Breast epithelium (tissue), 4 donors: ENCODE measurements around the gene PRCC. TPM values are rescaled to one million over a fixed set of nuclear protein-coding genes. Genes with fewer than 3 reads are reported as not detected.

Experiments
- DNase-seq, 2 donors: peaks; one replicate each; pipeline ENCODE4 v3.0.0-alpha.2; 2019; ENCODE audit warnings: low spot score in 2 of 2
- H3K27ac ChIP-seq, 2 donors: fragments of 200-600 bp; sonication (generic) in 1 of 2; one replicate each; pipeline ENCODE4 v1.5.1; 2016 to 2019; ENCODE audit warnings: mild to moderate bottlenecking in 1 of 2
- H3K27me3 ChIP-seq, 2 donors: fragments of 200-600 bp; sonication (generic) in 1 of 2; one replicate each; pipeline versions ENCODE4 v1.5.1 to v1.6.0; 2017 to 2019; ENCODE audit warnings: control low read depth in 1 of 2, mild to moderate bottlenecking in 1 of 2
- H3K36me3 ChIP-seq: fragments of 200-600 bp; one replicate; pipeline ENCODE4 v1.5.1; 2019
- H3K4me1 ChIP-seq, 2 donors: fragments of 200-600 bp; sonication (generic); one replicate each; pipeline ENCODE4 v1.5.1; 2016 to 2019; ENCODE audit warnings: control low read depth in 1 of 2
- H3K4me3 ChIP-seq, 3 donors: fragments of 200-600 bp; sonication (generic); 1 replicate in 2 of 3; 2 replicates in 1 of 3; pipeline ENCODE4 v1.5.1; 2016 to 2019; ENCODE audit warnings: mild to moderate bottlenecking in 3 of 3, moderate library complexity in 2 of 3
- H3K9me3 ChIP-seq, 2 donors: fragments of 200-600 bp; sonication (generic) in 1 of 2; one replicate each; pipeline ENCODE4 v1.5.1; 2016 to 2019; ENCODE audit warnings: control low read depth in 1 of 2
- CTCF ChIP-seq, 3 donors: fragments of 450-650 bp; IDR thresholded peaks; one replicate each; pipeline ENCODE4 v1.5.1; 2016 to 2017; ENCODE audit warnings: antibody characterized with exemption in 3 of 3, mild to moderate bottlenecking in 3 of 3, moderate library complexity in 3 of 3
- POLR2A ChIP-seq: fragments of 450-650 bp; IDR thresholded peaks from one replicate; pipeline ENCODE4 v1.6.1; 2016; ENCODE audit warnings: antibody characterized with exemption, mild to moderate bottlenecking, moderate library complexity
- POLR2AphosphoS5 ChIP-seq, 3 donors: sonication (generic); formaldehyde crosslinking; IDR thresholded peaks; one replicate each; pipeline ENCODE4 v1.6.1; 2017; ENCODE audit warnings: antibody characterized with exemption in 3 of 3
- intact Hi-C: fragments of 100-400 bp; cut with DNase I; formaldehyde crosslinking; loops from one replicate; pipeline ENCODE4 v1.15.1; 2023; ENCODE audit warnings: low total_unique reads
- total RNA-seq, 3 donors: library from RNA; depleted of rRNA; stranded (reverse); fragments of >200 nt; gene quantifications; one replicate each; pipeline ENCODE4 v1.1.0, GENCODE V29; 2016

PRCC gene
- total RNA-seq, 3 donors from 2014 or later: 21.6 to 35.9 (median 24.9) TPM

- Histone ChIP-seq H3K27ac (no peak overlapping the region), H3K9me3 (no peaks in the 10 kb centered on the region), H3K27me3 (no peaks in the 10 kb centered on the region), H3K4me3 (no peak overlapping the region), H3K36me3 (no peaks in the 10 kb centered on the region), H3K4me1 (peaks cover 0 to 13% of the 10 kb centered on the region in 2 donors)
- TF ChIP-seq CTCF (IDR thresholded peaks at IDR 0.05) (no peak), POLR2A (no peak), POLR2AphosphoS5 (IDR thresholded peaks at IDR 0.05) (no peak)
- no peak for DNase-seq
- intact Hi-C loops: no loop called here
These were observed 4.9 kb downstream of the PRCC start for GRCh38 chr1:156772222-156772621.

- Histone ChIP-seq H3K27ac (peak overlapping the region; percentile 2 to 27), H3K4me3 (no peak overlapping the region), H3K4me1 (peaks cover 0 to 18% of the 10 kb centered on the region in 2 donors), H3K36me3 (no peaks in the 10 kb centered on the region), H3K27me3 (no peaks in the 10 kb centered on the region), H3K9me3 (no peaks in the 10 kb centered on the region)
- intact Hi-C loops: no loop called here
- no peak for DNase-seq
- TF ChIP-seq CTCF (IDR thresholded peaks at IDR 0.05) (no peak), POLR2AphosphoS5 (IDR thresholded peaks at IDR 0.05) (no peak), POLR2A (no peak)
These were observed 5.6 kb downstream of the PRCC start for GRCh38 chr1:156772728-156773497.

GRCh38 chr1:156773607-156774006 is 6.3 kb downstream of the PRCC start:
- Histone ChIP-seq H3K9me3 (no peaks in the 10 kb centered on the region), H3K27ac (peak overlapping the region in 1 of 2 donors; percentile 27), H3K27me3 (no peaks in the 10 kb centered on the region), H3K4me3 (no peak overlapping the region), H3K36me3 (no peaks in the 10 kb centered on the region), H3K4me1 (peaks cover 0 to 16% of the 10 kb centered on the region in 2 donors)
- no peak for DNase-seq
- TF ChIP-seq CTCF (IDR thresholded peaks at IDR 0.05): no peak
- no peak for TF ChIP-seq POLR2A
- no peak for TF ChIP-seq POLR2AphosphoS5 (IDR thresholded peaks at IDR 0.05)
- intact Hi-C loops: no loop called here

- peaks cover 0 to 6% of the 10 kb centered on the region in 2 donors for H3K4me1 ChIP-seq
- H3K9me3 ChIP-seq: no peaks in the 10 kb centered on the region
- TF ChIP-seq POLR2A (no peak), CTCF (IDR thresholded peaks at IDR 0.05) (no peak), POLR2AphosphoS5 (IDR thresholded peaks at IDR 0.05) (no peak)
- intact Hi-C loops: no loop called here
- no peak overlapping the region for H3K4me3 ChIP-seq
- H3K27ac ChIP-seq: no peak overlapping the region
- H3K27me3 ChIP-seq: no peaks in the 10 kb centered on the region
- DNase-seq: no peak
- H3K36me3 ChIP-seq: no peaks in the 10 kb centered on the region
These were observed 8.5 kb downstream of the PRCC start for GRCh38 chr1:156775799-156776198.

GRCh38 chr1:156776942-156777341 is 9.6 kb downstream of the PRCC start:
- no peaks in the 10 kb centered on the region for H3K27me3 ChIP-seq
- intact Hi-C loops: no loop called here
- TF ChIP-seq POLR2A (no peak), CTCF (IDR thresholded peaks at IDR 0.05) (no peak), POLR2AphosphoS5 (IDR thresholded peaks at IDR 0.05) (no peak)
- no peak overlapping the region for H3K4me3 ChIP-seq
- H3K36me3 ChIP-seq: no peaks in the 10 kb centered on the region
- peaks cover 0 to 6% of the 10 kb centered on the region in 2 donors for H3K4me1 ChIP-seq
- H3K27ac ChIP-seq: no peak overlapping the region
- no peaks in the 10 kb centered on the region for H3K9me3 ChIP-seq
- DNase-seq: no peak
